GM23338 (cell line): ENCODE measurements around the gene IHH. TPM values are rescaled to one million over a fixed set of nuclear protein-coding genes. Genes with fewer than 3 reads are reported as not detected.

ENCODE experiments used
- ATAC-seq: fragments of 200-7000 bp; cut with Tn5 transposase; 3 replicates; pipeline ENCODE4 v1.9.1; 2020
- DNase-seq: peaks from one replicate; pipeline ENCODE4 v3.0.0-alpha.2; 2015; ENCODE audit warnings: low spot score
- H2AFZ ChIP-seq: fragments of 200-600 bp; sonication (generic); 2 replicates; pipeline ENCODE4 v1.8.0; 2016; ENCODE audit warnings: antibody characterized with exemption, mild to moderate bottlenecking, moderate library complexity
- H3F3A ChIP-seq: fragments of 200-600 bp; sonication (generic); replicated peaks from 2 replicates; pipeline ENCODE4 v1.8.0; 2017; ENCODE audit warnings: antibody characterized with exemption, mixed run types, low read depth
- H3K27ac ChIP-seq: fragments of 200-600 bp; sonication (generic); 2 replicates; pipeline ENCODE4 v1.6.1; 2016; ENCODE audit warnings: low read depth
- H3K27me3 ChIP-seq: fragments of 200-600 bp; sonication (generic); 2 replicates; pipeline ENCODE4 v1.8.0; 2016; ENCODE audit warnings: mild to moderate bottlenecking, mixed run types, moderate library complexity; ENCODE audit not compliant: insufficient read depth
- H3K36me3 ChIP-seq: fragments of 200-600 bp; sonication (generic); 2 replicates; pipeline ENCODE4 v1.8.0; 2016; ENCODE audit warnings: mild to moderate bottlenecking; ENCODE audit not compliant: insufficient read depth
- H3K4me1 ChIP-seq: fragments of 200-600 bp; sonication (generic); 2 replicates; pipeline ENCODE4 v1.8.0; 2016; ENCODE audit warnings: mild to moderate bottlenecking, moderate library complexity; ENCODE audit not compliant: insufficient read depth
- H3K4me2 ChIP-seq: fragments of 200-600 bp; sonication (generic); 2 replicates; pipeline ENCODE4 v1.7.1; 2017; ENCODE audit warnings: mixed run types
- H3K4me3 ChIP-seq: fragments of 200-600 bp; sonication (generic); 2 replicates; pipeline ENCODE4 v1.6.1; 2016; ENCODE audit warnings: mixed run types
- H3K79me2 ChIP-seq: fragments of 200-600 bp; sonication (generic); replicated peaks from 2 replicates; pipeline ENCODE4 v1.8.0; 2017; ENCODE audit warnings: mild to moderate bottlenecking; ENCODE audit not compliant: insufficient read depth
- H3K9me2 ChIP-seq: fragments of 200-600 bp; sonication (generic); 2 replicates; pipeline ENCODE4 v1.8.0; 2017; ENCODE audit not compliant: insufficient read depth
- H4K20me1 ChIP-seq: fragments of 200-600 bp; sonication (generic); replicated peaks from 2 replicates; pipeline ENCODE4 v1.8.0; 2017; ENCODE audit warnings: mild to moderate bottlenecking; ENCODE audit not compliant: insufficient read depth
- H3K27ac Mint-ChIP-seq: 2 replicates; pipeline ENCODE4 v1.8.0; 2020; ENCODE audit warnings: inconsistent platforms, mild to moderate bottlenecking, moderate library complexity, mixed read lengths
- H3K27me3 Mint-ChIP-seq: 3 replicates; pipeline ENCODE4 v1.8.0; 2022; ENCODE audit warnings: low read depth, mild to moderate bottlenecking, moderate library complexity, mixed read lengths, inconsistent platforms; ENCODE audit not compliant: insufficient read depth, poor library complexity
- H3K36me3 Mint-ChIP-seq: 3 replicates; pipeline ENCODE4 v1.8.0; 2021; ENCODE audit warnings: low read depth, mild to moderate bottlenecking, inconsistent platforms, moderate library complexity, mixed read lengths
- H3K4me1 Mint-ChIP-seq: 3 replicates; pipeline ENCODE4 v1.8.0; 2020; ENCODE audit warnings: mild to moderate bottlenecking, inconsistent platforms, mixed read lengths
- H3K4me3 Mint-ChIP-seq: 3 replicates; pipeline ENCODE4 v1.8.0; 2021; ENCODE audit warnings: moderate library complexity, mild to moderate bottlenecking, inconsistent platforms, mixed read lengths
- H3K9me3 Mint-ChIP-seq: 3 replicates; pipeline ENCODE4 v1.8.0; 2020; ENCODE audit warnings: moderate library complexity, mild to moderate bottlenecking, inconsistent platforms, mixed read lengths
- CREB1 ChIP-seq: fragments of 250-450 bp; sonication (Bioruptor Pico); IDR thresholded peaks from 2 replicates; pipeline ENCODE4 v1.5.0; 2020; ENCODE audit warnings: low read depth, mild to moderate bottlenecking, moderate library complexity
- ETS1 ChIP-seq: IDR thresholded peaks from 2 replicates; pipeline ENCODE4 v1.6.1; 2016; ENCODE audit warnings: antibody characterized with exemption
- EZH2 ChIP-seq: fragments of 200-600 bp; sonication (generic); IDR thresholded peaks from one replicate; pipeline ENCODE4 v1.8.0; 2017; ENCODE audit warnings: antibody characterized with exemption, mild to moderate bottlenecking, low read depth; ENCODE audit not compliant: unreplicated experiment
- EZH2phosphoT487 ChIP-seq: fragments of 200-600 bp; sonication (generic); IDR thresholded peaks from one replicate; pipeline ENCODE4 v1.8.1; 2018; ENCODE audit warnings: antibody characterized with exemption; ENCODE audit not compliant: unreplicated experiment
- JUNB ChIP-seq: IDR thresholded peaks from one replicate; pipeline ENCODE4 v1.6.1; 2016; ENCODE audit warnings: antibody characterized with exemption; ENCODE audit not compliant: unreplicated experiment
- NANOG ChIP-seq: IDR thresholded peaks from 2 replicates; pipeline ENCODE4 v1.6.1; 2016; ENCODE audit warnings: antibody characterized with exemption, borderline replicate concordance
- POLR2AphosphoS5 ChIP-seq: IDR thresholded peaks from 2 replicates; pipeline ENCODE4 v1.6.1; 2016; ENCODE audit warnings: antibody characterized with exemption, low read depth
- REST ChIP-seq: IDR thresholded peaks from one replicate; pipeline ENCODE4 v1.6.1; 2018; ENCODE audit warnings: antibody characterized with exemption; ENCODE audit not compliant: unreplicated experiment
- STAT1 ChIP-seq: IDR thresholded peaks from one replicate; pipeline ENCODE4 v1.6.1; 2016; ENCODE audit warnings: antibody characterized with exemption; ENCODE audit not compliant: unreplicated experiment
- ZNF114 ChIP-seq: fragments of 250-450 bp; sonication (Bioruptor Pico); IDR thresholded peaks from 2 replicates; pipeline ENCODE4 v1.5.0; 2020; ENCODE audit warnings: mild to moderate bottlenecking, moderate library complexity
- ZNF331 ChIP-seq: fragments of 250-450 bp; sonication (Bioruptor Pico); IDR thresholded peaks from 2 replicates; pipeline ENCODE4 v1.5.0; 2020; ENCODE audit warnings: low read depth, mild to moderate bottlenecking, moderate library complexity
- ZNF462 ChIP-seq: fragments of 250-450 bp; sonication (Bioruptor Pico); IDR thresholded peaks from 2 replicates; pipeline ENCODE4 v1.5.0; 2020; ENCODE audit warnings: mild to moderate bottlenecking, moderate library complexity
- polyA plus RNA-seq: library from polyadenylated mRNA; unstranded; fragments of >200 nt; fragmentation: Nextera tagmentation; extraction: Ambion mirVana; gene quantifications from 2 replicates; pipeline ENCODE4 v1.2.1, GENCODE V29; 2016
- total RNA-seq: library from RNA; depleted of rRNA; stranded (reverse); fragments of >200 nt; shearing (Covaris generic); gene quantifications from 2 replicates; pipeline ENCODE4 v1.2.3, GENCODE V29; 2014
- TF ChIP-seq, protein P1 (sequence below), 2 experiments: fragments of 200-600 bp in 1 of 2; sonication (generic) in 1 of 2; conservative IDR thresholded peaks; 2 replicates each; pipeline versions ENCODE4 v1.5.1 to v1.6.1; 2016 to 2017; ENCODE audit warnings: antibody characterized with exemption in 2 of 2, low read depth in 2 of 2, mild to moderate bottlenecking in 2 of 2, moderate library complexity in 1 of 2

The IHH gene
- total and polyA plus RNA-seq, 2 experiments from 2014 or later: not detected

- Histone ChIP-seq H3K79me2 (no peaks in the 10 kb centered on the region), H3K9me2 (no peaks in the 10 kb centered on the region), H3F3A (no peaks in the 10 kb centered on the region), H3K4me1 (no peaks in the 10 kb centered on the region), H3K36me3 (no peaks in the 10 kb centered on the region), H3K4me3 (no peak overlapping the region), H3K27ac (no peak overlapping the region), H3K4me2 (no peak overlapping the region), H4K20me1 (no peaks in the 10 kb centered on the region), H2AFZ (no peak overlapping the region), H3K27me3 (no peaks in the 10 kb centered on the region)
- Mint-ChIP-seq H3K9me3 (no peaks in the 10 kb centered on the region), H3K36me3 (no peaks in the 10 kb centered on the region), H3K27ac (no peak overlapping the region), H3K4me3 (no peak overlapping the region), H3K27me3 (peaks cover 4% of the 10 kb centered on the region), H3K4me1 (no peaks in the 10 kb centered on the region; the same call in 2 of the 3 replicates)
- TF ChIP-seq NANOG (no peak), ETS1 (no peak), JUNB (no peak), ZNF331 (no peak), ZNF462 (CRISPR knock-in tag) (no peak), ZNF114 (CRISPR knock-in tag) (no peak), EZH2phosphoT487 (no peak), POLR2AphosphoS5 (no peak), CREB1 (CRISPR knock-in tag) (no peak), STAT1 (no peak), REST (no peak), EZH2 (no peak)
- TF ChIP-seq, protein P1, sequence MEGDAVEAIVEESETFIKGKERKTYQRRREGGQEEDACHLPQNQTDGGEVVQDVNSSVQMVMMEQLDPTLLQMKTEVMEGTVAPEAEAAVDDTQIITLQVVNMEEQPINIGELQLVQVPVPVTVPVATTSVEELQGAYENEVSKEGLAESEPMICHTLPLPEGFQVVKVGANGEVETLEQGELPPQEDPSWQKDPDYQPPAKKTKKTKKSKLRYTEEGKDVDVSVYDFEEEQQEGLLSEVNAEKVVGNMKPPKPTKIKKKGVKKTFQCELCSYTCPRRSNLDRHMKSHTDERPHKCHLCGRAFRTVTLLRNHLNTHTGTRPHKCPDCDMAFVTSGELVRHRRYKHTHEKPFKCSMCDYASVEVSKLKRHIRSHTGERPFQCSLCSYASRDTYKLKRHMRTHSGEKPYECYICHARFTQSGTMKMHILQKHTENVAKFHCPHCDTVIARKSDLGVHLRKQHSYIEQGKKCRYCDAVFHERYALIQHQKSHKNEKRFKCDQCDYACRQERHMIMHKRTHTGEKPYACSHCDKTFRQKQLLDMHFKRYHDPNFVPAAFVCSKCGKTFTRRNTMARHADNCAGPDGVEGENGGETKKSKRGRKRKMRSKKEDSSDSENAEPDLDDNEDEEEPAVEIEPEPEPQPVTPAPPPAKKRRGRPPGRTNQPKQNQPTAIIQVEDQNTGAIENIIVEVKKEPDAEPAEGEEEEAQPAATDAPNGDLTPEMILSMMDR (conservative IDR thresholded peaks at IDR 0.05; ENCODE audit: low read depth in 2 of 2): no peak
- no peak for ATAC-seq
- no peak for DNase-seq
Observed at GRCh38 chr2:219022616-219023015, 38.1 kb downstream of the IHH start.
